HG03342 (cell line): ENCODE results near the gene N4BP2L2.

ENCODE experiments used
- ATAC-seq: cut with Tn5 transposase; IDR thresholded peaks from one replicate; pipeline ENCODE4 v1.9.1; 2021; ENCODE audit warnings: mild to moderate bottlenecking, moderate library complexity; ENCODE audit not compliant: unreplicated experiment

N4BP2L2 gene

GRCh38 chr13:32384702-32385101, 153.9 kb downstream of the N4BP2L2 start:
- ATAC-seq = no peak

GRCh38 chr13:32383836-32384618, 154.6 kb downstream of the N4BP2L2 start:
- no peak for ATAC-seq
